ENCODE measurements around the gene UNC5C.

DNA sequence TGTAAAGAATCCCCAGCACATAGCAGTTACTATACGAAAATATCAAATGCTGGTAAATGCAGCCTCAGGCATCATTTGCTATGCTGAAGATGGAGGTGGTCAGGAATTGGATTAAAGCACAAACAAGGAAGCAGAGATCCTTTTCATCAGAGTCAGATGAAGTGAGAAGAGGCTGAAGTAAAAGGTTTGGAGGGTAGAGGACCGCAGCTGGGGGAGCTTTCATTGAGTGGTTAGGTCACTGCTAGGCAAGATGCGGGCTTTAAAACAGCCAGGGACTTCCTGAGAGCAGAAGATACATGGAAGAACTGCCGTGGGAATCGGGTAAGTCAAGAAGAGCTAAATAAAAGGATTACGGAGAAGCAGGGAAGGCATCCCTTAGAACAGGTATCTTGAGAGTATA is 351.4 kb downstream of the UNC5C start:
- TF ChIP-seq POLR2AphosphoS5 (IDR thresholded peaks at IDR 0.05; ENCODE audit: insufficient read depth in 1 of 2, low read depth in 1 of 2) = no peak
- TF ChIP-seq POLR2A (IDR thresholded peaks at IDR 0.05) = no peak
- TF ChIP-seq, protein P1, sequence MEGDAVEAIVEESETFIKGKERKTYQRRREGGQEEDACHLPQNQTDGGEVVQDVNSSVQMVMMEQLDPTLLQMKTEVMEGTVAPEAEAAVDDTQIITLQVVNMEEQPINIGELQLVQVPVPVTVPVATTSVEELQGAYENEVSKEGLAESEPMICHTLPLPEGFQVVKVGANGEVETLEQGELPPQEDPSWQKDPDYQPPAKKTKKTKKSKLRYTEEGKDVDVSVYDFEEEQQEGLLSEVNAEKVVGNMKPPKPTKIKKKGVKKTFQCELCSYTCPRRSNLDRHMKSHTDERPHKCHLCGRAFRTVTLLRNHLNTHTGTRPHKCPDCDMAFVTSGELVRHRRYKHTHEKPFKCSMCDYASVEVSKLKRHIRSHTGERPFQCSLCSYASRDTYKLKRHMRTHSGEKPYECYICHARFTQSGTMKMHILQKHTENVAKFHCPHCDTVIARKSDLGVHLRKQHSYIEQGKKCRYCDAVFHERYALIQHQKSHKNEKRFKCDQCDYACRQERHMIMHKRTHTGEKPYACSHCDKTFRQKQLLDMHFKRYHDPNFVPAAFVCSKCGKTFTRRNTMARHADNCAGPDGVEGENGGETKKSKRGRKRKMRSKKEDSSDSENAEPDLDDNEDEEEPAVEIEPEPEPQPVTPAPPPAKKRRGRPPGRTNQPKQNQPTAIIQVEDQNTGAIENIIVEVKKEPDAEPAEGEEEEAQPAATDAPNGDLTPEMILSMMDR (IDR thresholded peaks at IDR 0.05) = no peak

Measured in vagina (tissue), 2 donors.